ENCODE data around the gene XRCC3.

Gene XRCC3

DNA sequence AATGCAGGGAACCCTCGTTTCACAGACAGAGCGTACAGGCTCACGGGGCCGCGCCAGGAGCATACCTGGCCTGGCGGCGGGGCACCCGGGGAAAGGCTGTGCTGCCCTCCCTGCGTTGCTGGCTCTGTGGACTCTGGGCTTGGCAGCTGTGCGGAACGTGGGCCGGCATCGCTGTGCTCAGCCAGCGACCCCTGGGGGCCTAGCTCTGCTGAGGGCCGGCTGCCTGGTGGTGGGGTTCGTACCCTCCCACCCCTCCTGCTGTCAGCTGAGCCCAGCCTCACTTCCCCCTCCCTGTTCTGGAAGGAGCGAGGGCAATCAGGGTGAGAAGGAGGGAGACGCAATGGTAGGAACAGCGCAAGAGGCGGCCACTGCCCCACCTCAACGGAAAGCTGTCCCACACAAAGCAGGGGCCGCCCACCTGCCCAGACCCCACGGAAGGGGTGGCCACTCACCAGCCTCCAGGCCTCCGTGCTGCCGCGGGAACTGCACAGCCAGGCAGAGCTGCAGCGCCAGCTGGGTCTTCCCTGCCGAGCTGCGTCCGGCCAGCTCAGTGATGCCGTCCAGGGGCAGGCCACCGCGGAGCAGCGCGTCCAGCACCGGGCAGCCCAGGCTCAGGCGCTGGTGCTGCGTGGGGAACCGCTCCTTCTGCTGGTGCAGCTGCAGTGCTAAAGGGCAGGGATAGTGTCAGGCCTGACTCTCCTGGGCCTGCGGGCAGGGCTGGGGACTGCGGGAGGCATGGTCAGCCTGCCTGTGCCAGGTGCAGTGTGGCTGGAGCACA lies 8.5 kb downstream of the XRCC3 start:
- DNase-seq (no peak), ATAC-seq (no peak)

DNA sequence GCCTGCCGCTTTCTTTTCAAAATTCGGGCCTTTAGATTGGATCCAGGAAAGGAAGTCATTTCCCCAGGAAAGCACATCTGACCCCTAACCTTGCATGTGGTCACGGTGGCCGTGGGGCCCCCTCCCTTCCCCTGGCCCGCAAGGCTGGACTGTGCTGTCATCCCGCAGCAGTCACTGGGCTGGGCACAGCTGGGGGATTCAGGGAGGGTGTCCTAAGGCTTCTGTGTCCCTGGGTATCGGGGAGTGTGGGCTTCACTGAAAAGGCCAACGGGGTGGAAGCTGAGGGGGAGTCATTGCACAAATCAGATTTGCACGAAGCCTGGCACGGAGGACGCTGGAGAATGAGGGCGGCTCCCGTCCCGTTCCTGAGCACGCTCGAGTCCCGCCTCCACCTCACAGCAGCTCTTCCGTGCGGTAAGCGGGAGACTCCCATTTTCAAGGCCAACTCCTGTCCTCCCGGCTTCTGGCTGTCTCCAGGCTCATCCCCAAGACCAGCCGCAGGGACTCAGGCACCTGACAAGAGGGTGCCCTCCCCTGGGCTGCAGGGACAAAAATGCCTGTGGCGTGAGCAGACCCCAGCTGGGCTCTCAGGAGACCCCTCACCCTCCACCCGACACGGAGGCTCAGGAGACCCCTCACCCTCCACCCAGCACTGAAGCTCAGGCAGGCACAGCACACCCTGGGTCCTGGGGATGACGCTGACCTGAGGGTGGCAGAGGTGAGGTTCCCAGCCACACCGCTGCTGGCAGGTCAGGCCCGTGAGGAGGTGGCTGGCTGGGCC lies 9.6 kb downstream of the XRCC3 start:
- ATAC-seq (no peak), DNase-seq (no peak)

DNA sequence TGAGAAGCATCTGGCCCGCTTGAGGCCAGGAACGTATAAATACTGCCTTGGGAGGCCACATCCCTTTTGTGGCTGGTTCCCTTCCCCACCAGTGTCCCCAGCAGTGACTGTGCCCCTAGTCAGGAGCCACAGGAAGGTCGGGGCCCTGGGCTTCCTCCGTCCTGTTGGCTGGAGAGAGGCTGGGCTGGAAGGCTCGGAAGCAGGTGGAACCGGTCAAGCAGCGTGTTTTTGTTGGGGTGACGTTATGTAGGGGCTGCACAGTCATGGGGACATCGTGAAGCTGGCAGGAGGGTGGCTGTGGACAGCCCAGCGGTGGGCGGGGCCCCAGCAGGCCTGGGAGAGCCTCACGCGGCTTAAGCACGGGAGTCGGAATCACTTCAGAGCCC lies 10.1 kb downstream of the XRCC3 start:
- DNase-seq (no peak), ATAC-seq (no peak)

GRCh38 chr14:103704708-103705107 lies 10.5 kb downstream of the XRCC3 start:
- no peak for ATAC-seq
- DNase-seq = no peak

DNA sequence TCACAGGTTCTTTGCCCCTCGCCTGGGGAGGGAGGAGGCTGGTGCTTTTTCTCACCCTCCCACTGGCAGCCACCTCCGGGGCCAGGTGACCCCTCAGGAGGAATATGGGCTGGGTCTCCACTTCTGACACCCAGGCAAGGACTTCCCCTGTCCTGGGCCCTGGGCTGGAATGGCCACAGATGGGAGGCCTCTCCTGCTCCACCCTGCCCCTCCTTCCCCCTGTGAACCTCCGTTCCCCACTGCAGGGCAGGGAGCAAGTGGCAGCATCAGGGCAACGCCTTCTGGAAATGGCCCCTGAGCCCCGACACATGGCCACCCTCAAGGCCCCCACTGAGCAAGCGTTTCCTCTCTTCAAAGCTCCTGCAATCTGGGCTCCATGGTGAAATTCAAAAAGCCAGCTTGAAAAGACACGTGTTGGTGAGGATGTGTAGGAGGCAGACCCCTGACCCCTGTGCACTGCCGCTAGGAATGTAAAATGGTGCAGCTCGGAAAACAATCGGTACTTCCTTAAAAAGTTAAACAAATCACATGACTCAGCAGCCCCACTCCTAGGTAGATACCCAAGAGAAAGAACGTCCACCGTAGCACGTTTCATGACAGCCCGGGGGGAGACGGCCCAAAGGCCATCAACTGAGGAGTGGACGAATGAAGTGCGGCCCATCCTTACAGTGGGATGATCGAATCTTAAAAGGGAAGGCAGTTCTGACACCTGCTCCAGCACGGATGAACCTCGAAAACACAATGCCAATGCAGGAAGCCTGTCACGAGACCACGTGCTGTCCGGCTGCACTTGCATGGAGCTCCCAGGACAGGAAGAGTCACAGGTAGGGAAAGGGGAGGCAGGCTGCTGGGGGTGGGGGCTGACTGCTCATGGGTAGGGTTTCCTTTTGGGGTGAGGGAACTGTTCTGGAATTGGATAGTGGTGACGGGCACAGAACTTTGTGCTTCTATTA lies 11.5 kb downstream of the XRCC3 start:
- DNase-seq (no peak), ATAC-seq (no peak)

DNA sequence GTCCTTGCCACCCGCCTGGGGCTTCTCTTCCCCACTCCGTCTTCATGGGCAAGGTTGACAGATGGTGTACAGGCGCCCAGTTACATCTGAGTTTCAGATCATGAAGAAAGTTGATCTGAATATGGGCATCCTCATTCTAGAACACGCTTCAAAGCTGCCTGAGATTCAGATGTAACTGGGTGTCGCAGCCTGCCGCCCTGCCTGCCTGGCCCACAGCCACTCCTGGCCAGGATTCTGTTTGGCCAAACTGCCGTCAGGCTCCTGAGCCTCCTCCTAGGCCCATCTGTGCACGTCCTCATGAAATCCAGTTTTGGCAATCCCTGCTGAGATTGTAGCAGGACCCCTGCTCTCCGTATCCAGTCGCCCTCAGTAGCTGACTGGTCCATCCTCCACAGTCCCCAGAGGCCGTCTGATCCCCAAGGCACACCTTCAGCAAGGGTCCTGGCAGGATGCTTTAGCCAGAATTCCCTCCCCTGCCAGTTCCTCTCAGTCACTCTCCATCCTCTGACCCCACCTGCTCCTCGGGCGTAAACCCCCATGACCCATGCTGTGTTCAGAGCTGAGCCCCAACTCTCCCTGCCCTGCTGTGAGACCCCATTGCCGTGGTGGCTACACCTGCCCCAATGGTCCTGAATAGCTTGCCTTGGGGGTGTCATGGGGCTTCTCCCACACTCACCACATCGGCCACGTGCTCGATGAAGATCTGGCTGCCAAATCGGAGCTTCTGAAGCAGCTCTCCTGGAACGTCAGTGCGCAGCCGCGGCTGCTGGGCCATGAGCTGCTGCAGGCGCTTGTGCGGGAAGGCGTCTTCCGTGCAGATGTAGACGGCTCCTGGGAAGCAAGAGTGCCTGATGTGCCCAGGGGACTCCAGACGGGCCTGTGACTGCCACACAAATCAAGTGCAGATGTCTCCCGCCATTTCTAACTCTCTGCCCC lies 12.5 kb downstream of the XRCC3 start:
- no peak for ATAC-seq

DNA sequence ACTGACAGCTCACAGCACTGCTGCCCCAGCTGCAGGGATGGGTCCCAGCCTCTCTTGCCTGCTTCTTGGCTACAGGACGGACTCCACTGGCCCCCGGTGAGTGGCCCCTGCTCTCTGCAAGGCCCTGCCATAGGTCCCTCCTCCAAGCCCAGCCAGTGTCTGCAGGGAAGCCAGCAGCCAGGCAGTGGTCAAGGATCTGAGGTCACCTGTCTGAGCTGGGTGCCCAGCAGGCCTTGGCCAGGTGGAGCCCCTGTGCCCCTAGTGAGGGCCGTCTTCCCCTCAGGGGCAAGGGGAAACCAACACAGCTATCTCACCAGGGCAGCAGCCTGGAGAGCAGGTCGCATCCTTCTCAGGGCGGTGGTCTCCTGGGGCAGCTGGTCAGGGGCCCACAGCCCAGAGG lies 13.2 kb downstream of the XRCC3 start:
- ATAC-seq (no peak), DNase-seq (no peak)

More for the DNA sequence above, 12.5 kb downstream of the XRCC3 start:
- no peak for DNase-seq

DNA sequence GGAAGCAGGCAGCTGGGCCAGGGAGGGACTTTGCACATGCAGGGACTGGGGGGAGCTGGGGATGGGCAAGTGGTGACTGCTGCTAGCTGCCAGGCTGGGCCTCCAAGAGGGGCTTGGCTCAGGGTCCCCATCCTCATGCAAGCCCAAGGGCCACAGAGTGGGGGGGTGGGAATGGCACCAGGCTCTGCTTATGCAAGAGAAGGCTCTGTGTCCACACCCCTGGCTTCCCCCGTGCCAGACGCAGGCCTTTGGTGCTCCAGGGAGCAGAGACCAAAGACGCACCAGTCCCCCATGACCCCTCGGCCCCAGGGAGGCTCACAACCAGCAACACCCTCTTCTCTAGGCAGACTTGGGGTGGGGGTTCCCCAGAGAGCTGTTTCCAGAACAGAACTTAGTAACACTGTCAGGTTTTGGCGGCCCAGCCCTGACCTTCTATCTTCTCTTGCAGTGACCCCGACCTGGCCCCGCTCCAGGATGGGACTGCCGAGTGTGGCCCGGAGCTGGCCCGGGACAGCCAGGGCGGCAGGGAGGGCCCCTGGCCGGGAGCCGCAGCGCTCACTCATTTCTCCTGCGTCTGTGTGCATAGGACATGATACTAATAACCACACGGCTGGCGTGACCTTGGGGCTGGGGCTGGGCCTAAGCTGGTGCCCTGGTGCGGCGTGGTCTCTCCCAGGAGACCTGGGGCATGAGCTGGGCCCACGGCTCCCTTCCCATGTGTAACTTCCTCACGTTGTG lies 14.3 kb downstream of the XRCC3 start:
- no peak for ATAC-seq
- DNase-seq = no peak

DNA sequence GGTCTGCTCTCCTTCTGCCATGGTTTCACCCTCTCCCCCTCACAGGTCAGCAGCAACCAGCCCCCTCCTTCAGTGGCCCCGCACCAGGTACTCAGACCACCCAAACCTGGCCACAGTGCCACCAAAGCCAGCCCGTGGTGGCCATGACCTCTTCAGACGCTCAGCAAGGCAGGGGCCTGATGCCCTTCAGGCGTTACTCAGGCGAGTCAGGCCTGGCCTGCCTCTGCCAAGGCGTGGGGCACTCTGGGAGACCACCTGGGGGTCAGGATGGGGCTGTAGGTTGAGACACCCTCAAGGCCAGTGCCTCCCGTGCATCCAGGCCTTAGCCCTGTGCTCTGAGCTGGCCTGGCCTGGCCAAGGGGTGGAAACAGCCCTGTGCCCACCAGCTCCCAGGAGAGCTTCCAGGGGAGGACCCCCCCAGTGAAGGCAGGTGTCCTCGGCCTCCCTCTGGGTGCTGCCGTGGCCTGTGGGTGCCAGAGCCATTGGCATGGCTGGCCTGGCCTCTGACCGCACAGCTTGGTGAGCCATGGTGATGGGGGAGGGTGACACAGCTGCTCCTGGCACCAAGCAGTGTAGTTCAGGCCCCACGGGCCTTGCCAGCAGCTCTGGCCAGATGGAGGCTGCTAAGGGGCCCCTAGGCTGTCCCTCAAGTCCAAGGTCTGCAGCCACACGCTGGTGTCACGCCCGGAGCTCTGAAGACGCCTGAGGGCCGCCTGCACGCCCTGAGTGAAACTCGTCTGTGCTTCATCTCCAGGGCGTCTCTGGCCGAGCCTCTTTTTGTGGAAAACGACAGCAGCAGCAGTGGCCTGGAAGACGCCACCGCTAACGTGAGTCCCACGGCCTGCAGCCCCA lies 15.1 kb downstream of the XRCC3 start:
- ATAC-seq (no peak), DNase-seq (no peak)

DNA sequence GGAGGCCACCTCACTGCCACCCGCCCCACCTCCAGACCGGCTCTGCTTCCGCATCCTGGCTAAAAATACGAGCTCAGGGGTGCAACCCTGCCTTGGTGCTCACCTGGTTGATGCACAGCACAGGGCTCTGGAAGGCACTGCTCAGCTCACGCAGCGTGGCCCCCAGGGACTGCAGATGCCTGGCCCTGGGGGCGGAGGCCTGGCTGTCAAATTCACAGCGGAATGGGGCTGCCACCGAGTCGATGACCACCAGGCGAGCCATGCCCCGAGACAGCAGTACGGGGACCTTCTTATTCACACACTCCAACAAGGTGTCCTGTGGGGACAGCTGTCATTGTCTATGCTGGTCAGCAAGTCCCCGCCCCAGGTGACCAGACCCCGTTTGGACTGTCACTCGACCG lies 16.0 kb downstream of the XRCC3 start:
- DNase-seq (no peak), ATAC-seq (no peak)

DNA sequence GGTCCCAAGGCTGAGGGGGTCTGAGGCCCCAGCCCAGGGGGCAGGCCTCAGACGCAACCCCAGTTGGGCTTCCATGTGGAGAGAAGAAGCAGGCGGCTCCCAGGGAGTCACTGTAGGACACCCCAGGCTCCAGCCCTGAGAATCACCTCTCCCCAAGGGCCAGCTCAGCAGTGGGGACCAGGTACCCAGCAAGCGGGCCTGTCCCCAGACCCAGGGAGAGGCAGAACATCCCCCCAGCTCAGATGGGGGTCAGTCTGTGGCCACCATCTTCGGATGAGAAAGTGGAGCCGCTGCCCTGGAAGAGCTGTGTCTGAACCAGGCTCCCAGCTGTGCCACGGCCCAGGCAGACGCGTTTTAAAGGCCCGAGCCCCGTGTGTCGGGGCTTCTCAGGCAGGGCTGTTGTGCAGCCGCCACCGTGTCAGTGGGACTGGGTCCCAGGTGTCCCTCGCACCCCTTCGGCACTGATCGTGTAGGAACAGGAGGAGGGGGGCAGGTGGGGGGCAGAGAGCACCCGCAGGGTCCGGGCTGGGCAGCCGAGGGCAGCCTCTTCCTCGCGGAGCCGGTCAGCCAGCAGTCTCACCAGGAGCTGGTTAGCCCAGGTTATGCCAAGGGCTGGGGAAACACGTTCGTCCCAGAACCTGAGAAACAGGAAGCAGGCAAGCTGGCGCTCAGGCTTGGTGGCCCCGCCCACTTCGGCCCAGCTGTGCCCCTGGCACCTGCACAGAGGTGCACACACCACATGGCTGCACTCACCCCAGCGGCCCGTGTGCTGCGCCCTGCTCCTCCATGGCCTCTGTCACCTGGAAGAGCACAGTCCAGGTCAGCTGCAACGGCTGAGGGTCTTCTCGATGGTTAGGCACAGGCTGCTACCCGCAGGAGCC lies 16.6 kb downstream of the XRCC3 start:
- ATAC-seq = no peak
- DNase-seq = no peak

- DNase-seq (no peak), ATAC-seq (no peak)
Measured at GRCh38 chr14:103697603-103698379, 17.5 kb downstream of the XRCC3 start.

DNA sequence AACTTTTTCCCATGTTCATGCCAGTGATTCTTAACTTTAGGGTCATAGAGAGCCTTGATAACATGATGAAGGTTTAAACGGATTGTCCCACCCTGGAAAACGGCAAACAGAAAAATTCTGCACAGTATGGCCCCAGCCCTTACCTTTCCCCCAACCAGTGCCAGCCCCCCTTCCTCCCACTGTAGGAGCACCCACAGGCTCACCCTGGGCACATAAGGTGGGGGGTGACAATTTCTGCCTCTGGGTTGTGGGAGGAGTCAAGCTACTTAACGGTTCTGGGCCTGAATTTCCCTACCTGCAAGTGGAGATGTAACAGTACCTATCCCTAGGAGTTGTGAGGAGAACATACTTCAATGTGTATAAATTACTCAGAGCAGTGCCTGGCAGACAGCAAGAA lies 18.0 kb downstream of the XRCC3 start:
- DNase-seq (no peak), ATAC-seq (no peak)

- ATAC-seq = no peak
- no peak for DNase-seq
Measured at GRCh38 chr14:103696466-103697071, 18.7 kb downstream of the XRCC3 start.

DNA sequence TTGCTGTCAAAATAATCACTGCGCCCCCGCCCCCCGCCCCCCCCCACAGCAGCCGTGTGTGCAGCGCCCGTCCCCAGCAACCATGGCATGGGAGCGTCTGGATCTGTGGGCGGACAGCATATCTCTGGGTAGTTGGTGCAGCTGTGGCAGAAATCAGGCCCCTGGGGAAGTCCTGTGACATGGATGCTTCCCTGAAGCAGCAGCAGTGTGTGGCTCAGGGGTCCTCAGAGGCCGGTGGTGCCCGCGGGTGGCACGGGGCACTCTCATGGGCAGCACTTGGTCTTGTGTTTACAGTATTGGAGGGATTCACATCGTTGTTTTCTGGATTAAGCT lies 19.2 kb downstream of the XRCC3 start:
- ATAC-seq (no peak), DNase-seq (no peak)

DNA sequence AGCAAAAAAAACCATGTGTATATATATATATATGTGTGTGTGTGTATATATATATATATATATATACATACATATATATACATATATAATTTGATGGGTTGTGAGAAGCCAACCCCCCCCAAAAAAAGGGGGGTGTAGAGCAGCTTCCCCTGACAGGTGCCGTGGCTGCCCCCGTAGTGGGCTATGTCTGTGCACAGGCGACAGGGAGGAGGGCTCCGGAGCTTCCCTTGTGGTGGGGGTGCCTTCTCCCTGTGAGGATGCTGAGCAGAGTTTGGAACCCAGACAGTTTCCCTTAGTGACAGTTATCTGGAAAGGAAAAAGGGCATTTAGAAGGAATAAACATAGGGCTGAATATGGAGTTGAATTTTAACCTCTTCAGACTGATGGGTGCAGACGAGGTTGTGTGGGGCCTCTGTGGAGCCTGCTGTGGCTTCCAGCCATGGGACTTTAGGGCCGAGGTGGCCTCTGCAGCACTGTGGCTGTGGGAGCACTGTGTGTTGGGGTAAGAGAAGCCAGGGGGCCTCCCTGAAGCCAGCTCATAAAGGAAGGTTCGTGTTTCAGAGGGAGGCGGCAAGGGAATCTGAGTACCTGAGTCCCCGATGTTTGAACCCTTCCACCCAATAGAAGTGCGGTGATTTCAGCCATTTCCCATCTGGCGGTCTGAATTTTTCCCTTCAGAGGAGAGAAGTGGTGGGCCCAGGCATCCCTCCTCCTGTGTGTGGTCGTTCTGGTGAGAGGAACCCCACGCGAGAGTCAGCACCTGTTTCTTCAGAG lies 19.8 kb downstream of the XRCC3 start:
- DNase-seq (no peak), ATAC-seq (no peak)

DNA sequence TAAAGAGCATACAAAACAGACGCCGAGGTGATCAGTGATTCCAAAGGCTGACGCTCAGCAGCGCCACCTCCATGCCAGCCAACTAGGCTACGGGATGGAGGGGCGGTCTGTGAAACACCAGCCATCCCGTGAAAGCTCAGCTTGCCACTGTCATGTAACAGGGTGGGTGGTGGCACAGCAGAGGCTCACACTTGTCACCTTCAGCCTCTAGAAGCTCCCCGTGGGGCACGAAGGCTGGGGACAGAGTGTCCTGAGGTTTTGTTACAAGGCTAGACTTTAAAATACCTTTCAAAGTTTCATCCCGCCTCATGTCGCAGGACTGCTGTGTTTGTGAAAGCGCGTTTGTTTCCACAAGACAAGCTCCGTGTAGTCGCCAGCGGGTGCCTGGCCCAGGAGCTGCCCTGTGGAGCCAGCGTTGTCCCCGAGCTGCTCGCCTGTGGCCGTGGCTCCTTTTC lies 20.7 kb downstream of the XRCC3 start:
- ATAC-seq (no peak), DNase-seq (no peak)
